ENCODE measurements around the gene ZBED4. TPM values are rescaled to one million over a fixed set of nuclear protein-coding genes. Genes with fewer than 3 reads are reported as not detected.

ZBED4 gene, protein sequence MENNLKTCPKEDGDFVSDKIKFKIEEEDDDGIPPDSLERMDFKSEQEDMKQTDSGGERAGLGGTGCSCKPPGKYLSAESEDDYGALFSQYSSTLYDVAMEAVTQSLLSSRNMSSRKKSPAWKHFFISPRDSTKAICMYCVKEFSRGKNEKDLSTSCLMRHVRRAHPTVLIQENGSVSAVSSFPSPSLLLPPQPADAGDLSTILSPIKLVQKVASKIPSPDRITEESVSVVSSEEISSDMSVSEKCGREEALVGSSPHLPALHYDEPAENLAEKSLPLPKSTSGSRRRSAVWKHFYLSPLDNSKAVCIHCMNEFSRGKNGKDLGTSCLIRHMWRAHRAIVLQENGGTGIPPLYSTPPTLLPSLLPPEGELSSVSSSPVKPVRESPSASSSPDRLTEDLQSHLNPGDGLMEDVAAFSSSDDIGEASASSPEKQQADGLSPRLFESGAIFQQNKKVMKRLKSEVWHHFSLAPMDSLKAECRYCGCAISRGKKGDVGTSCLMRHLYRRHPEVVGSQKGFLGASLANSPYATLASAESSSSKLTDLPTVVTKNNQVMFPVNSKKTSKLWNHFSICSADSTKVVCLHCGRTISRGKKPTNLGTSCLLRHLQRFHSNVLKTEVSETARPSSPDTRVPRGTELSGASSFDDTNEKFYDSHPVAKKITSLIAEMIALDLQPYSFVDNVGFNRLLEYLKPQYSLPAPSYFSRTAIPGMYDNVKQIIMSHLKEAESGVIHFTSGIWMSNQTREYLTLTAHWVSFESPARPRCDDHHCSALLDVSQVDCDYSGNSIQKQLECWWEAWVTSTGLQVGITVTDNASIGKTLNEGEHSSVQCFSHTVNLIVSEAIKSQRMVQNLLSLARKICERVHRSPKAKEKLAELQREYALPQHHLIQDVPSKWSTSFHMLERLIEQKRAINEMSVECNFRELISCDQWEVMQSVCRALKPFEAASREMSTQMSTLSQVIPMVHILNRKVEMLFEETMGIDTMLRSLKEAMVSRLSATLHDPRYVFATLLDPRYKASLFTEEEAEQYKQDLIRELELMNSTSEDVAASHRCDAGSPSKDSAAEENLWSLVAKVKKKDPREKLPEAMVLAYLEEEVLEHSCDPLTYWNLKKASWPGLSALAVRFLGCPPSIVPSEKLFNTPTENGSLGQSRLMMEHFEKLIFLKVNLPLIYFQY
- 22.9 and 23.2 TPM in 2 replicates for total RNA-seq

GRCh38 chr22:49852898-49853894 is at the start of gene ZBED4:
ZBED4 (plus strand) TSS chr22:49853844; CDS start chr22:49883663, 29,819 bp downstream.

DNA sequence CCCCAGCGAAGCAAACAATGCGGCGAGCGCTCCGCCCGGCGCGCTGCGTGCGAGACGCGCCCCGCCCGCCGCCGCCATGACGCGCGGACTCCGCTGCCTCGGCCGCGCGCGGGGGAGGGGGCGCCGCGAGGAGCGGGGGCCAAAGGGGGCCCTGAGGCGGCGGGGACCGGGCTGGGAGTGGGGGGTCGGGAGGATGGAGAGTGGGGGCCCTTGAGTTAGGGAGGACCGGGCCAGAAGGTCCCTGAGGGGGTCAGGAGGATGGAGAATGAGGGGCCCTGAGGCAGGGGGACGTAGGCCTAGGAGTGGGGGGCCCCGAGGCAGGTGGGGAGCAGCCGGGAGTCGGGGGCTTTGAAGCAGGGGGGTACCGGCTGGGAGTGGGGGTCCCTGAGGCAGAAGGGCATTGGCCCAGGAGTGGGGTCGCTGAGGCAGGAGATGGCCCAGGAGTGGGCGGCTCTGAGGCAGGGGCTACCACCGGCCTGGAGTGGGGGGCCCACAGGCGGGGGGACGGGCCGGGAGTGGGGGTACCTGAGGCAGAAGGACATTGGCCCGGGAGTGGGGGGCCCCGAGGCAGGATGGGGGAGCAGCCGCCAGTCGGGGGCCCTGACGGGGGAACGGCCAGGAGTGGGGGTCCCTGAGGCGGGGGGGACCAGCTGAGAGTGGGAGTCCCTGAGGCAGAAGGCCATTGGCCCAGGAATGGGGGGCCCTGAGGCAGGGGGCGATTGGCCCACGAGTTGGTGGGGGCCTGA is 25.6 kb upstream of the ZBED4 start, which contains the start of gene BRD1:
TSS of gene BRD1 (minus strand) at position 21 of the 746 bp plus-strand sequence. CDS start 3,556 bp downstream, outside the sequence.

GRCh38 chr22:49917974-49918910 is 64.6 kb downstream of the ZBED4 start, which contains the start of the genes ALG12 and CRELD2:
ALG12 (minus strand) TSS chr22:49918438; CDS start chr22:49913765, 4,673 bp downstream.
CRELD2 (plus strand) TSS chr22:49918634; CDS start chr22:49918770, 136 bp downstream.

Small RNAs within 50 kb of the gene (small RNA-seq; reads per million reads assigned to genes)
- gene AL117328.1 (not detected), gene RF00017 (not detected)

Other genes starting within 250 kb of the ZBED4 start
- gene BRD1, start 26.0 kb upstream of the ZBED4 start, total RNA-seq, result 26.9 and 28.4 TPM in 2 replicates
- gene ALG12, start 64.6 kb downstream of the ZBED4 start, total RNA-seq, result 15.4 and 29.7 TPM in 2 replicates
- 36.6 and 45.4 TPM in 2 replicates for gene CRELD2, start 64.8 kb downstream of the ZBED4 start, total RNA-seq
- 199 TPM in 2 replicates for gene PIM3, start 106.9 kb downstream of the ZBED4 start, total RNA-seq
- under 0.01 and 0.33 TPM in 2 replicates for gene IL17REL, start 158.9 kb downstream of the ZBED4 start, total RNA-seq
- not detected in 2 replicates for gene TTLL8, start 204.5 kb downstream of the ZBED4 start, total RNA-seq
- gene MLC1, start 231.6 kb downstream of the ZBED4 start, total RNA-seq, result not detected in 2 replicates
- gene MOV10L1, start 236.2 kb downstream of the ZBED4 start, total RNA-seq, result 28.6 and 46.7 TPM in 2 replicates